WTC11 (cell line): ENCODE measurements around the gene RUSC2.

Source experiments
- MLX ChIP-seq: sonication (generic); formaldehyde crosslinking; IDR thresholded peaks from 2 replicates; pipeline ENCODE4 v1.8.1; 2023; ENCODE audit warnings: mild to moderate bottlenecking, missing genetic modification reagents, moderate library complexity
- MXD4 ChIP-seq: fragments of 250-450 bp; sonication (Bioruptor Pico); IDR thresholded peaks from 2 replicates; pipeline ENCODE4 v1.8.0; 2021; ENCODE audit warnings: mild to moderate bottlenecking, moderate library complexity, borderline replicate concordance
- SMAD4 ChIP-seq: sonication (generic); formaldehyde crosslinking; IDR thresholded peaks from 2 replicates; pipeline ENCODE4 v1.8.0; 2022; ENCODE audit warnings: mild to moderate bottlenecking, missing genetic modification reagents
- TF ChIP-seq, protein P1 (sequence below): sonication (generic); formaldehyde crosslinking; IDR thresholded peaks from 2 replicates; pipeline ENCODE4 v1.8.0; 2022; ENCODE audit warnings: mild to moderate bottlenecking, missing genetic modification reagents

DNA sequence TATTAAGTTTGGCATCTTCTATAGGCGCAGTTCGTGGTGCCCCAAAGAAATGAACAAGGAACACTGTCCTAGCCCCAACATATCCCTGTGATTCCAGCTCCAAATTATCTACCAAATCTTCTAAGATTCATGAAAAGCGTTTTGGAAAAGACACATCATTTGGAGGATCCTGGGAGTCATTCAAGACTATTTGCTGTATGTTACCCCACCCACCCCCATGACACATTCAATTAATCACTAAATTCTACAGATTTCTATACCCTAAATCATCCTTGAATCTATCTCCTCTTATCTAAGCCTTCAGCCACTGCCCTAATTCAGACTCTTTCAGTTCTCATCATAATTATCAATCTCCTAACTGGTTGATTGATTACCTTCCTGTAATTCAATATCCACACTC lies 5.5 kb upstream of the RUSC2 start:
- TF ChIP-seq MXD4 (CRISPR knock-in tag) (no peak), SMAD4 (CRISPR knock-in tag) (no peak), MLX (CRISPR knock-in tag) (no peak)
- TF ChIP-seq, protein P1, sequence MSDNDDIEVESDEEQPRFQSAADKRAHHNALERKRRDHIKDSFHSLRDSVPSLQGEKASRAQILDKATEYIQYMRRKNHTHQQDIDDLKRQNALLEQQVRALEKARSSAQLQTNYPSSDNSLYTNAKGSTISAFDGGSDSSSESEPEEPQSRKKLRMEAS = no peak
